Stimulated activated CD8-positive, alpha-beta memory T cell treated with anti-CD3 and anti-CD28 coated beads, Interleukin-15, amount 100 ng/mL, for 4 hours (primary cell): Measurements from ENCODE around the gene TUFT1.

ENCODE experiments used
- DNase-seq, 2 donors: peaks; one replicate each; pipeline ENCODE4 v3.0.0-alpha.2; 2020; ENCODE audit warnings: low read depth in 2 of 2

Gene TUFT1

DNA sequence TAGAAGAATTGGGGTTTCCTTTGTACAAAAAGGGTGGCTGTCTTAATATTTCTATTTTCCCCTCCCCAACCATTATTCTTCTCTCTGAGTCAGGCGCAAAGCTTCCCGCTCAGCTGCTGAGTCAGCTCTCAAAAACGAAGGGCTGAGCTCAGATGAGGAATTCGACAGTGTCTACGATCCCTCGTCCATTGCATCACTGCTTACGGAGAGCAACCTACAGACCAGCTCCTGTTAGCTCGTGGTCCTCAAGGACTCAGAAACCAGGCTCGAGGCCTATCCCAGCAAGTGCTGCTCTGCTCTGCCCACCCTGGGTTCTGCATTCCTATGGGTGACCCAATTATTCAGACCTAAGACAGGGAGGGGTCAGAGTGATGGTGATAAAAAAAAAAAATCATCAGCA, 3.0 kb upstream of the TUFT1 start:
- DNase-seq, result no peak

DNA sequence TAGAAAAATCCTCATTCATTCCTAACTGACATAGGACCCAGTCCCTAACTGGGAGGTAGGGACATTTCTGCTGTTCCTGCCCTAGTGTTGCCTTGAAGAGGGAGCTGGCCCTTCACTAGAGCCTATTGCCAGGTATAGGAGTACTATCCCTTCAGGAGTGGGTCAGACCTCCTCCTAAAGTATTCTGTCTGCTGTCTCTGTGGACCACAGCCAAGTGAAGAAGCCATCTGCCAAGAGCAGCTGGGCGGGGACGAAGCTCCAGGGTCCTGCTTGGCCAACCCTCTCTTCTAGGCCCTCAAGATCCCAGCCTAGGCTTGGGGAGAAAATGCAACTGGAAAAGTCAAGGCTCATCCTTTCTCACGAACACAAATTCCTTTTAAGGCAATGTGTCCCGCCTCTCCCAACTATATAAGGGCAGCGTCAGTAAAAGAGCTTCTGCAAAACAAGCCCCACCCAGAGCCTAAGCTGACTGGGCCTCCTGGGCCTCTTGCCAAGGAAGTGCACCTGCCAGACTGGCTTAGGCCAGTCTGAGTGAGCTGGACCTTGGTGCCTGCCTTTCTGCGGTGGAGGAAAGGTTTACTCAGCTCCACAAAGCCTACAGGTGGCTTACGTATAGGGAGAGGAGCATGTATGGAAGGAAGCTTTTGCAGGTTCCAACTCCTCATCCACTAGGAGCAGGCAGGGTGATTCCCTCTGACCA, 638 bp upstream of the TUFT1 start:
- no peak for DNase-seq

DNA sequence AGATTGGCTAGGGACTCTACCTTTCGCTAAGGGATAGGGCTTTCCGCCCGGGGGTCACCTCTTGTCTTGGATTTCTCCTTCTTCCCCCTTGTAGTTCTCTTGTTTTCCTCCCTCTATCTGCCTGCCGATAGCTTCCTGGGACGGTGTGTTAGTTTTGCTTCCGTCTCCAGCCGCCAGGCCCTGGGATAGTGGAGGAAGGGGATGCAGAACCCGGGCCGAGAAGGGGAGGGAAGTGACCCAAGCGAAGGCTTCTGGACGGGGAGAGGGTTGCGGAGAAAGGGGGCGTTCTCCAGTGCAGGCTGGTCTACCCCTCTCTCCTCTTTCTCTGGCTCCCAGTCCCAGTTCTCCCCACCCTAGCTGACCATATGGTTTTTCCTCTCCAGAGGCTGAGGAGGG, 871 bp downstream of the TUFT1 start:
- no peak for DNase-seq

DNA sequence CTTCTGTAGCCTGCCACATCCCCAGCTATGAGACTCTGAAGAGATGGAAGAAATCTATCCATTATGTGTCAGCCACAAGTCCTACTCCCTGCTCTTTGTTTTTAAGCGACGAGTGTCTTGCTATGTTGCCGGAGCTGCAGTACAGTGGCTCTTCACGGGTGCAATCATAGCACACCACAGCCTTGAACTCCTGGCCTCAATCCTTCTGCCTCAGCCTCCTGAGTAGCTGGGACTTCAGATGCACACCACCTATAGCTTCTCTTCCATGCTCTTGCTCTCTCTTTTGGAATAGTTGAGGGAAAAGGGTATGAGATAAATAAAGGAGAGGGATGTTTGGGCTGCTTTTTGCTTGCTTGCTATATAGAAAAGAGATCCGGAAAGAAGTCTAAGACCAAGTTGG, 1.6 kb downstream of the TUFT1 start:
- DNase-seq, result no peak

DNA sequence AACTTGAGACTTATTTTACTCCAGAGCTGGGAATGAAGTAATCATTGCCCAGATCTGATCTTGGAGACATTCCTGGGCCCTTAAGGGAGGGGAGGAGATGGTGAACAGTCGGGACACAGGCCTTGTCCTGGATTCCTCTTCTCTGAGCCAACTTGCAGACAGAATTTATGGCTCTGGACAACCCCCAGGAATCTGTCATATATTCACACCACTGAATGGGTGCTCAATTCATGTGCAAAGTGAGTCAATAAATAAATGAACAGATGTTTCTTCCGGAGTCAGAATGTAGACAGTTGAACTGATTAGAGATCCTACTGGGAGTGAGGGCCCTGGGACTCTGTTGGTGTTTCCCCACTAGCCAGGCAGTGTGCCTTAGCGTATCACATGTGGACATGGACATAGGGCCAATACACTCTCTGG, 2.6 kb downstream of the TUFT1 start:
- DNase-seq, result no peak

DNA sequence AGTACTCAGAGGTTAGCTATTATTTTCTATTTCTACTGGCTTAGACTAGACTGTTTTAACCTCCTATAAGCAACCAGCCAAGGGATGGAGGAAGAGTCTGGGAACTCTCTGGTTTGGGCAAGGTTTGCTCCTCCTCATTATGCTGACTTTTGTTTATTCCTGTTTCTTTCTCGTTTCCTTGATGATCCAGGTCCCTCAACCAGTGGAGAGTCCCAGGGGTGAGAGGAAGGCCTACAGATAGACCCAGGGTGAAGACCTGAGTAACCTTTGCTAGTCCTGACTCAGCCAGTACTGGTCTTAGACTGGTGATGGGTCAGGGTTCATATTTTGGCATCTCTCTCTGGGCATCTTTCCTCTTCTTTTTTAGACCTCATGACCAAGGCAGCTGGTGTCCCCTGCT, 5.4 kb downstream of the TUFT1 start:
- no peak for DNase-seq

DNA sequence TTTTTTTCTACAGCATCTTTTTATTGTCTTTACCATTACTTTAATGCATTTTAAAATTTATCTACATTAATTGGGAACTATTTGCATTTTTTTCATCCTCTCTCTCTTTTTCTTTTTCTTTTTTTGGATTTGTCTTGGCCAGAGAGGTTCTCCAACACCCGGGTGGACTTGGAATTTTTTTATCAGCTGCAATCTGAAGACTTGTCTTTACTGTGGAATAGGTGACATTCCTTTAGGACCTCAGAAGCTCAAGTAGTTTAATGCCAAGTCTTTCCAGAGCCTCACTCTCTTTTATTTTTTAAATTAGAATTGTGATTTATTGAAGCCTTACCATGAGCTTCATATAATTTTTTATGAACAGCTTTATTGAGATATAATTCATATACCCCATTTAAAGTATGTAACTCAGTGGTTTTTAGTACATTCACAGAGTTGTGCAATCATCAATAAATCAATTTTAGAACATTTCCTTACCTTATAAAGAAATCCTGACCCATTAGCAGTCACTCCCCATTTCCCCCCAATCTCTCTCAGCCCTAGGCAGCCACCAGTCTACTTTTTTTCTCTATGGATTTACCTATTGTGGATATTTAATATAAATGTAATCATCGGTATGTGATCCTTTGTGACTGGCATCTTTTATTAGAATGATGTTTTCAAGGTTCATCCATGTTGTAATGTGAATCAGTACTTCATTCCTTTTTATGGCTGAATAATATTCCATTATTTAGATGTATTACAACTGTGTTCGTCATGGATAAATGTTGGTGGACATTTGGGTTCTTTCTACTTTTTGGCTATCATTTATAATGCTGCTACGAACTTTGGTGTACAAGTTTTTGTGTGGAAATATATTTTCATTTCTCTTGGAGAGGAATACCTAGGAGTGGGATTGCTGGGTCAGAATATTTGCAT, 6.2 kb downstream of the TUFT1 start:
- no peak for DNase-seq

DNA sequence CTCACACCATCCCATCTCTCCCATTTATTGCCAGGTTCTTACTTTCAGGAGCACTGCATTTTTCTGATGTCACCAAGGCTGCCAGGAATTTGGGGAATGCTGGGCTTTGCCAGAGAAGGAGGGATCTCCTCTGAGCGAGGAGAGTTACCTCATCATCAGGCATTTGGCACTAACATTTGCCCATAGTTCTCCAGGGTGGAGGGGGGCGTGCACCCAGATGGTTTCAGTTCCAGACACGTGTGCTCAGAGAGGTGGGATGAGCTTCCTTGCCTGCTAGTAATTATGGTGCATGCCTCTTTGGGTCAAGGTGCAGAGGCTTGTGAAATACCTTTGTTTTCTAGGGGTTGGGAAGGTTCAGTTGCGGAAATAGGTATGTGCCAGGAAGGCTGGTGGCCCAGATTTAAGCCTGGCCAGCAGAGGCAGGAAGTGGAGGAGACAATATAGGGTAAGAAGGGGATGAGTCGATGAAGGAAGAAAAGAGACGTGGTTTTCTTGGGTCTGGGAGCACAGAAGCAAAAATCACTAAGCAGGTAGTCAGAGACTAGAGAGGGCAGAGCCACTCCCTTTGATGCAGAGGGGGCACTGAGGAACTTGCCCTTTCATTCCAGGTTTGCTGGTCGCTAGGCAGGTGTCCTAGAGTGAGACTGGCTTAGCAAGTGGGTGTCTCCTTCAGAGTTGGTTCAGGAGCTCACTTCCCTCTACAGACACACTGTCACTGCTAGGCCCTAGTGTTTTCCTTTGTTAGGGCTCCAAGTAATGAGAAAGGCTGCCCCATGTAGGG, 7.2 kb downstream of the TUFT1 start:
- DNase-seq, result no peak

DNA sequence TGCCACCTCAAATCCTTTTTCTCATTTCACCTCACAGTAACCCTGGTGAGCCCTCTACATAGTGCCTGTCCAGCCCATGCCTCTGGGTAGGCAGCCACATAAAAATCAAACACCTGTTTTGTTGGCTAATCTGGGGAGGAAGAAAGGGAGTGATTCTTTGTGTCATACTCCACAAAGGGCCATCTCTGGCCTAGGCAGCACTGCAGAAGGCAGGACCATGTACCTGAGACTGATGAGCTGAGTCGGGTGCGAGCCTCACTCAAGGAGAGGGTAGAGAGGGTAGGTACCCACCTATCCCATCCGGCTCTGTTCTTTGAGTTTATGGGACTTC, 7.8 kb downstream of the TUFT1 start:
- no peak for DNase-seq

DNA sequence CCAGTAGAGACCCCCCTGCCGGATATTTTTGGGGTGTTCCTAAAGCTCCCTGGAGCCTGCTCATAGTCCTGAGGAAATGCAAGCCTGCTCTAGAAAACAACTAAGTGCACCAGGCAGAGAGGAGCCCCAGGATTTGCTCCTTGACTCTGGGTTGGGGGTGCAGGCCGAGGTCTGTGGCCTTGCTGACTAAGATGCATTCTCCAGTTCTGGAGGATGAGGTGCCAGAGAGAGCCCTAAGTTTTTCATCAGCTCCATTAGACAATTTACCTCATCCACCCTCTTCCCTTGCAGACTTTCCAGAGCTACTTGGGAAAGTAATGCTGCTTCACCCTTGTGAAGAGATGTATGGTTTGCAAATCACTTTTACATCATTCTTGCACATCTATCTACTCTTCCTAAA, 9.1 kb downstream of the TUFT1 start:
- no peak for DNase-seq

DNA sequence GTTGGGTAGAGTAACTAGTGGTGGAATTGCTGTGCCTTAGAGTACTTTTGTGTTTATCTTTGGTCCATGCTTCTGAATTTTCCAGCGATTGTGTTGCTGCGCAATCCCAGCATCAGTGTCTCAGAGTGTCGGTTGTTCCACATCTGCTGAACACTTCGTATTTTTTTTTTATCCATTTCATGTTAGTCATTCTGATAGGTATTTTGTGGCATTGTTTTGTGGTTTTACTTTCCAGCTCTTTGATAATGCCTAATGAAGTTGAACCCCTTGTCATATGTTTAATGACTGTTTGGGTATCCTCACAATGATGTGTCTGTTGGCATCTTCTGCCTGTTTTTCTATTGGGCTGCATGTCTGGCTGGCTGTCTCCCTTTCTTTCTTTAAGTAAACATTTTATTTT, 13.6 kb downstream of the TUFT1 start:
- DNase-seq, result no peak

DNA sequence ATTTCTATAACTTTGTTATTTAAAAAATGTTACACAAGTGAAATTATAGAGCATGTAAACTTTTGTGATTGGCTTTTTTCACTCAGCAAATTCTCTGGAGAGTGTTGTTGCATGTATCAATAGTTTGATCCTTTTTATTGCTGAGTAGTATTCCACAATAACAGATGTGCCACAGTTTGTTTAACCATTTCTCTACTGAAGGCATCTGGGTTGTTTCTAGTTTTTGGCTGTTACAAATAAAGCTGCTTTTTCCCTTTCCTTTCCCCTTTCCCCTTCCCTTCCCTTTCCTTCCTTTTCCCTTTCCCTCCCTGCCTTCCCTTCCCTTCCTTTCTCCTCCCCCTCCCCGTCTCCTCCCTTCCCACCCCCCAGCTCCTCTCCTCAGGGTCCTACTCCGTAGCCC, 15.9 kb downstream of the TUFT1 start:
- no peak for DNase-seq

DNA sequence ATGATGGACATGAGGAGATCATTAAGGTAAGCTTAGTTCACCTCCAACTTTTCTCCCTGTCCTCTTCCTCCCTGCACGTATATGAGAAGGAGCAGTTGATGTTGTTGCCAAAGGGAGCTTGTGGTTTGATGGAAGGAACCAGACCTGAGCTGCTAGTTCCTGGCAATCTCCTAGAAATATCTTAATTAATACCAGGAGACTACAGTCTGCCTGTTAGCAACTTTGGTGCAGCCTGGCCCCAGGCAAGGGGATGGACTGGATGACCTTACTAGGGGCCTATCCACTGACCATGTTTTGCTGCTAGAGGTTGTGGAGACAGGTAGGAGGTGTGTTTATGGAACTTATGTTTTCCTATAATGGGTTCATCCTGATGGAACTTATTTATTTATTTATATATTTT, 22.6 kb downstream of the TUFT1 start:
- DNase-seq, result no peak

DNA sequence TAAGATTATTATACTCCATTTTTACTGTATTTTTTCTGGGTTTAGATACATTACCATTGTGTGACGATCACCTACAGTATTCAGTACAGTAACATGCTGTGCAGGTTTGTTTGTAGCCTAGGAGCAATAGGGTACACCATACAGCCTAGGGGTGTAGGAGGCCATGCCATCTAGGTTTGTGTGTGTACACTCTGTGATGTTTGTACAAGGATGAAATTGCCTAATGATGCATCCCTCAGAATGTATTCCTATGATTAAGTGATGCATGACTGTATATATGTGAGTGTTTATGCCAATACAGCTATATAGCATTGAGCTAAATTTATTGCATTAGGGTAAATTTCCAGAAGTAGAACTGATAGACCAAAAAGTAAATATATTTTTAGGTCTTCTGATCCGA, 23.3 kb downstream of the TUFT1 start:
- DNase-seq, result no peak

DNA sequence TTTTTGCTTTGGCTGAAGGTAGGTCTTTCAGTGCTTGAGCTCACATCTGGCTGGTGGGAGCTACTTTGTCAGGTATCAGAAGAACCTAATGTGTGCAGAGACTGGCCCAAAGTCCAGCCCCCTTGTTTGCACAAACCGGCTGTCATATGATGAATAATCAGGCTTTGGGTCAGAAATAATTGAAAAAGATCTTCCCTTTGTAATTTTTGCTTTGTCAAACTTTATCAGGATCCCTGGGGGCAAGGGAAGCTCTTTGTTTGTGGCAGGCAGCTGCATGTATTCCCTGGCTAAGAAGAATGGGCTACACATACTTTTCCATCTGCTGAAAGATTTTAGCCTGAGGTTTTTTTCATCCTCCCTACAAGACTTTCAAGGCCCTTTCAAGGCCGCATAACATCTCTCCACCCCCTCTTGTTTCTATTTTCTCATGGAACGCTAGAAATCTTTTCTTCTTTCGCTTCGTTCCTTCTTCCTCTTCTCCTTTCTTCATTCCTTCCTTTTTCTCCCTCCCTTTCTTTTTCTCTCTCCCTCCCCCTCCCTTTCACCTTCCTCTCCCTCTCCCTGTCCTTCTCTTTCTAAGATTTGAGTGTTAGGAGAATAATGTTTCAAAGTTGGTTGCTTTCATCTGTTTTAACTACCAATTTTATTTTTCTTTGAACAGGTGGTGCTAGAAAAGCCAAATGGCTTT, 25.5 kb downstream of the TUFT1 start:
- no peak for DNase-seq

DNA sequence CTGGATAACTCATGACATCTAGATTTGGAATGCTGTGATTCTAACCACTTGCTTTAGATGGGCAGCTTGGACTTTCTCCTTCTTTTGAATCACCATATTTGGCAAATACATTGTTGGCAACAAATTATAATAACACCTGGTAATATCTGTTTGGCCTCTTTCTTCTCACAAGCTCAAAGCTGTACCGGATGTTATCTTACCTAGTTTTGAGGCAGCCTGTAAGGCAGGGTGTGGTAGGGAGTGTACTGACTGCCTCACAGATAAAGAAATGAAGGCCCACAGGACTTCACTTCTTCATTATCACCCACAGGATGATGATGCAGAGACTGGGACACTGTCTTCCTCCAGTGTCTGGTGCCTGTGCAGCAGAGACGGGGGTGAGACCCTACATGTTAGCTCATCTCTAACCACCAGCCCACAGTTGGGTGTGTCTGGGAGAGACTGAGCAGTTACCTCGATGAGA, 28.5 kb downstream of the TUFT1 start:
- peak in 1 of 2 donors; percentile 9 for DNase-seq

DNA sequence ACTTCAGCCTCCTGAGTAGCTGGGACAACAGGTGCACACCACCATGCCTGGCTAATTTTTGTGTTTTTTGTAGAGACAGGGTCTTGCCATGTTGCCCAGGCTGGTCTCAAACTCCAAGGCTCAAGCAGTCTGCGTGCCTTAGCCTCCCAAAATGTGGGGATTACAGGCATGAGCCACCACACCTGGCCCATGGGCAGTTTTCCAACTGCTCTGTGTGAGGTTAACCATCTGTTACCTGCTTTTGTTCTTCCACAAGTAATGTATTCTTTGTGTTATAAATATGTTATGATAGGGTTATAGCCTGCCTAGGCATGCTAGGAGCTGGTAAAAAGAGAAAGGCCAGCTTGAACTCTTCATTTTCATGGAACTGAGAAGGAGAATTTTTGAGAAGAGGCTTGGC, 30.7 kb downstream of the TUFT1 start:
- DNase-seq, result no peak

DNA sequence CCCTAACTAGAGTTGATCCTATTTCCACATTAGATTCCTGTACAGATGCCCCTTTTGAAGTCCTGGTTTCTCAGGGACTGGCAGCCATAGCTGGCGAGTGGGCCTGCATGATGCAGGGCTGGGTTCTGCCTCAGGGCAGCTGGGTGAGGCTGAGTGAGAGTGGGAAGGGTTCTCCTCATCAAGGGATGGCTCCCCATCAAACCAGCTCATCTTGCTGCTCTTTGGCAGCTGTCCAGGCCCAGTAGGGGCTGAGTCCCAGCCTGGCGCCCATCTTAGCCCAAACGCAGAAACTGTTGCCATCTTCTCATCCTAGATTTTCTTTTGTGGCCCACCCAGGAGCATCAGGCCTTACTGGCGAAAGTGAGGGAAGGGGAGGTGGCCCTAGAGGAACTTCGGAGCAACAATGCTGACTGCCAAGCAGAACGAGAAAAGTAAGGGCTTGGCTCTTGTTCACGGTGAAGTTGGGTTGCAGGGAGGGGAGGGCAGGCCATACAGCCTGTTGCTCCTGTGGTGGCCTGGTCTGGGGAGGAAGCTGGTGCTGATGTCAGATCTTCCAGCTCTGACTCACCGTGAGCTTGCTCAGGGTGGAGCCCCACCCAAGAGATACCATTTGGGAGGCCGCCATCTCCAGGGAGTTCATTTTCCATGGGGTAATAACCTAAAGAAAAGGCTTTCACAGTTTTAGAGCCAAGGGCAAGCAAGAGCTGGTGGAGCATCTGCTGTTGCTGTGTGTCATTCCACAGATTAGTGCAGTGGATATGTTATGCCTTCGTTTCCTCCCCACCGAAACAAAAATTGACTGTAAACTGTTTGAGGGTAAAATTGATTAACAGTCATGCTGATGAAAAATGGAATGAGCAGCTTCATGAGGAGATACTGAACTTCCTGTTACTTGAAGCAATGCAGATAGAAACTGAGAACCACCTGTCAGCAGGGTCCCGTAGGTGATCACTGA, 34.7 kb downstream of the TUFT1 start:
- DNase-seq, result no peak

DNA sequence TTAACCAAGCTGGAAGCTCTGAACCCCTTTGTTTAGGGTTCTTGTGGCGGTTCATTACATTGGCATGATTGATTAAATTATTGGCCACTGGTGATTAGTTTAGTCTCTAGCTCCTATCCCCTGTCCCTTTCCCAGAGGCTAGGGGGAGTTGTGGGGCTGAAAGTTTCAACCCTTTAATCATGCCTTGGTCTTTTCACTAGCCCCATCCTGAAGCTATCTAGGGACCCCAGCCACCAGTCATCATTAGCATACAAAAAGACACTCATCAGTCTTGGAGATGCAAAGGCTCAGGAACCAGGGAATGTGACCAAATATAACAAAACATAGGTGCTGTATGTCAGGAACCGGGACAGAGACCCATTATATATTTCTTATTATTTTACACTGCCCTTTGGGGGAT, 37.1 kb downstream of the TUFT1 start:
- no peak for DNase-seq

DNA sequence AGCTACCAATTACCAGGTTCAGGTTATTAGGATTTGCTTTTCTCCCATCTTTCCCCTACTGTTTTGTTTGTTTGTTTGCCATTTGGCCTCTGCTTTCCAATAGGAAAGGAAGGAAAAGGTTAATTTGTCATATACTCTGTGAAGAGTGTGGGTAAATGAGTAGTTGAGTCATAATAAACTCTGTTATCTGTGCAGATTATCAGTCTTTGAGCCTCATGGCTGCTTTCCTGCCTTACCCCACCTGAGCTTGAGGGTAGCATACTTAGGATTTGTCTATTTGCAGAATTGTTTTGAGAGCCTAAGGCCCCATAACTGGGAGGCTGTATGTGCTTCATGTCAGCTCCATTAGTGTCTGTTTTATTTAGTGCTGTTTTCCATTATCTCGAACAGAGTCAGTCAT, 38.8 kb downstream of the TUFT1 start:
- DNase-seq, result no peak
